Panc1 (cell line): ENCODE measurements around the gene UPK1B. TPM values are rescaled to one million over a fixed set of nuclear protein-coding genes. Genes with fewer than 3 reads are reported as not detected.

Experiments used
- ATAC-seq: fragments of 200-7000 bp; cut with Tn5 transposase; 2 replicates; pipeline ENCODE4 v1.9.1; 2020; ENCODE audit warnings: mild to moderate bottlenecking, moderate library complexity
- BruUV-seq: library from RNA; stranded (reverse); fragments of 400-500 nt; replicated peaks from 2 replicates; lab custom pipeline; 2021; lab: Mats Ljungman, UMichigan
- CTCF ChIA-PET: fragments of 300-600 bp; sonication (Branson Sonifier 250); formaldehyde crosslinking; loops from one replicate; lab custom pipeline; 2022; ENCODE audit warnings: antibody characterized with exemption; lab: Charles Lee
- POLR2A ChIA-PET: fragments of 300-600 bp; sonication (Branson Sonifier 250); formaldehyde crosslinking; loops from one replicate; lab custom pipeline; 2022; ENCODE audit warnings: antibody characterized with exemption; lab: Charles Lee
- DNase-seq: peaks from one replicate; pipeline ENCODE4 v3.0.0-alpha.2; 2010; ENCODE audit warnings: low read depth, low spot score
- H3K27ac ChIP-seq: 2 replicates; pipeline ENCODE4 v1.5.1; 2011; ENCODE audit warnings: mild to moderate bottlenecking, low read length, inconsistent platforms
- H3K27me3 ChIP-seq: fragments of 200-500 bp; sonication (Bioruptor generic); 2 replicates; pipeline ENCODE4 v1.6.0; 2014; ENCODE audit warnings: low read length, inconsistent platforms; ENCODE audit not compliant: control insufficient read depth, insufficient read depth
- H3K36me3 ChIP-seq: fragments of 200-500 bp; sonication (Bioruptor generic); 2 replicates; pipeline ENCODE4 v1.5.1; 2014; ENCODE audit warnings: inconsistent platforms, mild to moderate bottlenecking, low read length, moderate library complexity; ENCODE audit not compliant: control insufficient read depth, insufficient read depth
- H3K4me1 ChIP-seq: 2 replicates; pipeline ENCODE4 v1.5.1; 2011; ENCODE audit warnings: inconsistent platforms, mild to moderate bottlenecking, low read length, moderate library complexity; ENCODE audit not compliant: control insufficient read depth, insufficient read depth
- H3K4me3 ChIP-seq, 2 experiments: 2 replicates each; pipeline ENCODE4 v1.5.1; 2011 to 2012; ENCODE audit warnings: low read depth in 2 of 2, low read length in 2 of 2, mild to moderate bottlenecking in 2 of 2, inconsistent platforms in 1 of 2, moderate library complexity in 1 of 2
- H3K9me3 ChIP-seq: fragments of 200-500 bp; sonication (Bioruptor generic); 2 replicates; pipeline ENCODE4 v1.5.1; 2014; ENCODE audit warnings: low read depth, mild to moderate bottlenecking, inconsistent platforms, low read length, moderate library complexity; ENCODE audit not compliant: control insufficient read depth, insufficient read depth
- POLR2AphosphoS5 ChIP-seq: IDR thresholded peaks from 2 replicates; pipeline ENCODE4 v1.6.1; 2012; ENCODE audit warnings: mild to moderate bottlenecking, low read depth, low read length, moderate library complexity
- SIN3A ChIP-seq: IDR thresholded peaks from 2 replicates; pipeline ENCODE4 v1.6.1; 2012; ENCODE audit warnings: low read depth, mild to moderate bottlenecking, low read length, moderate library complexity, borderline replicate concordance; ENCODE audit not compliant: insufficient read depth
- TCF7L2 ChIP-seq: IDR thresholded peaks from 2 replicates; pipeline ENCODE4 v1.6.1; 2011; ENCODE audit warnings: mild to moderate bottlenecking, low read depth, low read length, inconsistent platforms
- in situ Hi-C: cut with HindIII; loops from 2 replicates; pipeline ENCODE4 v1.10.0; 2016; ENCODE audit warnings: low sequenced_read_pairs, low pct_unique_long_range_greater_than_20kb
- intact Hi-C: fragments of 100-400 bp; cut with micrococcal nuclease; formaldehyde crosslinking; loops from one replicate; pipeline ENCODE4 v1.10.0; 2022; ENCODE audit not compliant: unreplicated experiment
- total RNA-seq: library from RNA; stranded (reverse); gene quantifications from one replicate; pipeline ENCODE4 v1.2.1, GENCODE V29; 2021; ENCODE audit not compliant: unreplicated experiment
- TF ChIP-seq, protein P1 (sequence below): fragments of 450-650 bp; IDR thresholded peaks from 2 replicates; pipeline ENCODE4 v1.5.1; 2017; ENCODE audit warnings: mild to moderate bottlenecking
- TF ChIP-seq, protein P2 (sequence below), 2 experiments: IDR thresholded peaks; 2 replicates each; pipeline ENCODE4 v1.6.1; 2011 to 2012; ENCODE audit warnings: low read depth in 2 of 2, control low read depth in 1 of 2, low read length in 1 of 2, mild to moderate bottlenecking in 1 of 2, moderate library complexity in 1 of 2; ENCODE audit not compliant: insufficient read depth in 1 of 2

Gene UPK1B
- total RNA-seq, 1 experiment from 2014 or later, result 4.4 TPM

DNA sequence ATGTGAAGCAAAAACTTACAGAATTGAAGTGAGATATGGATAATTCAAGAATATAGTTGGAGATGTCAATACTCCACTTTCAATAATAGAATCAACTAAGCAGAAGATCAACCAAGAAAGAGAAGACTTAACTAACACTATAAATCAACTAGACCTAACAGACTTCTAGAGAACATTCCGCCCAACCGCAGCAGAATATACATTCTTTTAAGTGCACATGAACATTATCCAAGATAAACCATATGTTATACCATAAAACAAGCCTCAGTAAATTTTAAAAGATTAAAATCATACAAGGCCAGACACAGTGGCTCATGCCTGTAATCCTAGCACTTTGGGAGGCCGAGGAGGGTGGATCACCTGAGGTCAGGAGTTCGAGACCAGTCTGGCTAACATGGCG is 32.9 kb upstream of the UPK1B start:
- Histone ChIP-seq H3K27me3 (no peaks in the 10 kb centered on the region), H3K27ac (no peak overlapping the region), H3K4me3 (no peak overlapping the region), H3K36me3 (no peaks in the 10 kb centered on the region), H3K4me1 (no peaks in the 10 kb centered on the region), H3K9me3 (no peaks in the 10 kb centered on the region)
- DNase-seq (no peak), ATAC-seq (no peak)
- ChIA-PET POLR2A (no interaction called here), CTCF (no interaction called here)
- TF ChIP-seq POLR2AphosphoS5 (no peak), TCF7L2 (no peak), SIN3A (no peak)
- TF ChIP-seq, protein P1, sequence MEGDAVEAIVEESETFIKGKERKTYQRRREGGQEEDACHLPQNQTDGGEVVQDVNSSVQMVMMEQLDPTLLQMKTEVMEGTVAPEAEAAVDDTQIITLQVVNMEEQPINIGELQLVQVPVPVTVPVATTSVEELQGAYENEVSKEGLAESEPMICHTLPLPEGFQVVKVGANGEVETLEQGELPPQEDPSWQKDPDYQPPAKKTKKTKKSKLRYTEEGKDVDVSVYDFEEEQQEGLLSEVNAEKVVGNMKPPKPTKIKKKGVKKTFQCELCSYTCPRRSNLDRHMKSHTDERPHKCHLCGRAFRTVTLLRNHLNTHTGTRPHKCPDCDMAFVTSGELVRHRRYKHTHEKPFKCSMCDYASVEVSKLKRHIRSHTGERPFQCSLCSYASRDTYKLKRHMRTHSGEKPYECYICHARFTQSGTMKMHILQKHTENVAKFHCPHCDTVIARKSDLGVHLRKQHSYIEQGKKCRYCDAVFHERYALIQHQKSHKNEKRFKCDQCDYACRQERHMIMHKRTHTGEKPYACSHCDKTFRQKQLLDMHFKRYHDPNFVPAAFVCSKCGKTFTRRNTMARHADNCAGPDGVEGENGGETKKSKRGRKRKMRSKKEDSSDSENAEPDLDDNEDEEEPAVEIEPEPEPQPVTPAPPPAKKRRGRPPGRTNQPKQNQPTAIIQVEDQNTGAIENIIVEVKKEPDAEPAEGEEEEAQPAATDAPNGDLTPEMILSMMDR, result no peak
- TF ChIP-seq, protein P2, sequence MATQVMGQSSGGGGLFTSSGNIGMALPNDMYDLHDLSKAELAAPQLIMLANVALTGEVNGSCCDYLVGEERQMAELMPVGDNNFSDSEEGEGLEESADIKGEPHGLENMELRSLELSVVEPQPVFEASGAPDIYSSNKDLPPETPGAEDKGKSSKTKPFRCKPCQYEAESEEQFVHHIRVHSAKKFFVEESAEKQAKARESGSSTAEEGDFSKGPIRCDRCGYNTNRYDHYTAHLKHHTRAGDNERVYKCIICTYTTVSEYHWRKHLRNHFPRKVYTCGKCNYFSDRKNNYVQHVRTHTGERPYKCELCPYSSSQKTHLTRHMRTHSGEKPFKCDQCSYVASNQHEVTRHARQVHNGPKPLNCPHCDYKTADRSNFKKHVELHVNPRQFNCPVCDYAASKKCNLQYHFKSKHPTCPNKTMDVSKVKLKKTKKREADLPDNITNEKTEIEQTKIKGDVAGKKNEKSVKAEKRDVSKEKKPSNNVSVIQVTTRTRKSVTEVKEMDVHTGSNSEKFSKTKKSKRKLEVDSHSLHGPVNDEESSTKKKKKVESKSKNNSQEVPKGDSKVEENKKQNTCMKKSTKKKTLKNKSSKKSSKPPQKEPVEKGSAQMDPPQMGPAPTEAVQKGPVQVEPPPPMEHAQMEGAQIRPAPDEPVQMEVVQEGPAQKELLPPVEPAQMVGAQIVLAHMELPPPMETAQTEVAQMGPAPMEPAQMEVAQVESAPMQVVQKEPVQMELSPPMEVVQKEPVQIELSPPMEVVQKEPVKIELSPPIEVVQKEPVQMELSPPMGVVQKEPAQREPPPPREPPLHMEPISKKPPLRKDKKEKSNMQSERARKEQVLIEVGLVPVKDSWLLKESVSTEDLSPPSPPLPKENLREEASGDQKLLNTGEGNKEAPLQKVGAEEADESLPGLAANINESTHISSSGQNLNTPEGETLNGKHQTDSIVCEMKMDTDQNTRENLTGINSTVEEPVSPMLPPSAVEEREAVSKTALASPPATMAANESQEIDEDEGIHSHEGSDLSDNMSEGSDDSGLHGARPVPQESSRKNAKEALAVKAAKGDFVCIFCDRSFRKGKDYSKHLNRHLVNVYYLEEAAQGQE (IDR thresholded peaks at IDR 0.05; ENCODE audit: insufficient read depth in 1 of 2, low read depth in 2 of 2, low read length in 1 of 2), result no peak
- BruUV-seq, result no TSS peak
- intact Hi-C loops (no loop called here), in situ Hi-C loops (no loop called here)

DNA sequence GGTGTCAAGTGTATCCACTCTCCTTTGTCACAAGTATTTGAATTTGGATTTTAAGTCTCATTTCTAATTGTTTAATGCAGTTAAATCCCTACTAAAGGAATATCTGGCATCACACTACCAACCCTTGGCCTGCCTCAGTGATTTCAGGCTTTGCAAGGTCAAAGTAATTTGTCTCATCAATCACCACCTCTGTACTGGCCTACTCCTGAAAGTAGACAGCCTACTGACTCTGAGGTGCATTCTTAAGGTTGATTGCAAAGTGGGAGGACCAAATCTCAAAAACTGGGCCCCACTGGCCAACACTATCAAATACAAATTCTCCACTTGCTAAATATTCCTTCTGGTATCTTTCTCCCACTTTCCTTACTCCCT is 28.3 kb upstream of the UPK1B start:
- Histone ChIP-seq H3K27ac (no peak overlapping the region), H3K27me3 (no peaks in the 10 kb centered on the region), H3K9me3 (no peaks in the 10 kb centered on the region), H3K4me1 (no peaks in the 10 kb centered on the region), H3K4me3 (no peak overlapping the region), H3K36me3 (no peaks in the 10 kb centered on the region)
- TF ChIP-seq POLR2AphosphoS5 (no peak), SIN3A (no peak), TCF7L2 (no peak)
- TF ChIP-seq, protein P2 (IDR thresholded peaks at IDR 0.05; ENCODE audit: insufficient read depth in 1 of 2, low read depth in 2 of 2, low read length in 1 of 2), result no peak
- TF ChIP-seq, protein P1, result no peak
- intact Hi-C loops, result loop anchor here (1.0 kb wide), 1 partner anchor 96 kb away; no protein-coding TSS in a partner anchor
- ChIA-PET CTCF (interaction anchor here (3.2 kb wide), 1 partner anchor 96 kb away, joined by 9 read pairs; the partner anchor contains the start of gene B4GALT4), POLR2A (no interaction called here)
- no peak for DNase-seq
- in situ Hi-C loops, result no loop called here
- BruUV-seq, result no TSS peak
- ATAC-seq, result no peak
